Activated CD8-positive, alpha-beta memory T cell treated with anti-CD3 and anti-CD28 coated beads, Interleukin-2, amount 50 U/mL, for 48 hours (primary cell): ENCODE data around the gene ENTHD1.

ENCODE experiments used
- DNase-seq: peaks from one replicate; pipeline ENCODE4 v3.0.0-alpha.2; 2020

Gene ENTHD1

GRCh38 chr22:39839917-39840510 is 53.5 kb downstream of the ENTHD1 start:
- no peak for DNase-seq

GRCh38 chr22:39839204-39839603 is 54.4 kb downstream of the ENTHD1 start:
- no peak for DNase-seq

DNA sequence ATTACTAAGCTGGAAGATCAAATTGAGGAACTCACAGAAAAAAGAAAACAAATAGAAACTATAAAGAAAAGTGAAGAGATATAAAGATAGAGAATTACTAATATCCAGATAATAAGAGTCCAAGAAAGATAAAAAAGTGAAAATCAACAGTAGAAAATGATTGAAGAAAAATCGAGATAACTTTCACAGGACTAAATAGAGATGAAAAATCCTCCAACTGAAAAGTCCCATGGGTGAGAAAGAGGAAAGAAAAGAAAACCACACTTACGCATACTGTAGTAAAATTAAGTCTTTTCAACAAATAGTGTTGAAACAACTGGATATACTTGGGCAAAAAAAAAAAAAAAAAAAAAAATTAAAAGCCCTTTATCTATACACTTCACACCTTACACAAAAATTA is 60.0 kb downstream of the ENTHD1 start:
- no peak for DNase-seq

GRCh38 chr22:39833093-39833492 is 60.5 kb downstream of the ENTHD1 start:
- no peak for DNase-seq

- DNase-seq, result no peak
These were observed 60.9 kb downstream of the ENTHD1 start for GRCh38 chr22:39832627-39833074.

GRCh38 chr22:39825661-39826102 is 67.9 kb downstream of the ENTHD1 start:
- no peak for DNase-seq

DNA sequence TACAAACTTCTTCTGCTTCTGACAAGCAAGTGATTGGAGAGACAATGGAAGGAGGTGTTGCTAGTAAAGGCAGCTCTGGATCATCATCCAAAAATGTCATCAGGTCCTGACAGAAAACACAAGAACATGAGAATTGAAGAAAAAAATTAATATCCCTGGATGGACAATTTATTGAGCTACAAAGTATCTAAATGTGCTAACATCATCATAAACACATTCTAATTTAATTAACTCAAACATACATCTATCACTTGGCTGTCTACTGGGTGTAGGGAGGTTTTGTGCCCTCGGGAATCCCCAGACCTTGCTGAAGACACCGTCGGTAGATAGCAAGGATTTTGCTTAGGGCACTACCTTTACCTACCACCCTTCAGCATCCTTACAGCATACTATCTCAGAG is 72.6 kb downstream of the ENTHD1 start:
- no peak for DNase-seq

DNA sequence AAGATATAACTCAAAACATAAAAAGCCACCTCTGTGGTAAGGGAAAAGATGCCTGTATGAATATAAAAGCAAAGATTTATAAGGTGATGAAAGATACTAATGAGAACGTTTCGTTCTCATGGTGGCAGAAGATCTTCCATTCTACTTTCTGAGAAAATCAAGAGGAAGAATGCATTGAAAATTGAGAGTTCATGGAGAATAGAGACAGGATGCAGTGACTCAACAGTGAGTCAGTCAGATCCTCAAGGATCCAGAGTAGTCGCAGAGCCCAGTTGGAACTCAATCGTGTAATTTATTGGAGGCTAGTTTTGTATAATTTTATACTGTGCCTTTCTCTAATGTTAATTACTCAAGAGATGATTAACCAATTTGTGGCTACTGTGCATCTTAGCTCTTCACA is 73.3 kb downstream of the ENTHD1 start:
- no peak for DNase-seq

- no peak for DNase-seq
These were observed 74.1 kb downstream of the ENTHD1 start for GRCh38 chr22:39819429-39819828.

DNA sequence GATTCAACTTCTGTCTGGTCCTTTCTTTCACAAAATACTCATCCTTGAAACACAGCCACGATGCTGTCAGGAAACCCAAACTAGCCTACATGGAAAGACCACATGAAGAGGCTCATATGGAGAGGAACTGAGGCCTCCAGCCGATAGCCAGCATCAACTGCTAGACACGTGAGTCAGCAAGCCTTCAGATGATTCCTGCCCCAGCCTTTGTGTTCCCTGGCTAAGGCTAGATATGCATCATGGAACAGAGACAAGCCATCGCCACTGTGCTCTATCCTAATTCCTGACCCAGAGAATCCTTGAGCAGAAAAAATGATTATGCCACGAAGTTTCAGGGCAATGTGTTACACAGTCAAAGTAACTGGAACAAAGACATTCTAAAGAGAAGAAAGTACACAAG is 75.5 kb downstream of the ENTHD1 start:
- no peak for DNase-seq

- DNase-seq, result no peak
These were observed 77.6 kb downstream of the ENTHD1 start for GRCh38 chr22:39815932-39816331.

GRCh38 chr22:39814899-39815298 is 78.7 kb downstream of the ENTHD1 start:
- no peak for DNase-seq

- DNase-seq, result no peak
These were observed 83.6 kb downstream of the ENTHD1 start for GRCh38 chr22:39809772-39810557.

DNA sequence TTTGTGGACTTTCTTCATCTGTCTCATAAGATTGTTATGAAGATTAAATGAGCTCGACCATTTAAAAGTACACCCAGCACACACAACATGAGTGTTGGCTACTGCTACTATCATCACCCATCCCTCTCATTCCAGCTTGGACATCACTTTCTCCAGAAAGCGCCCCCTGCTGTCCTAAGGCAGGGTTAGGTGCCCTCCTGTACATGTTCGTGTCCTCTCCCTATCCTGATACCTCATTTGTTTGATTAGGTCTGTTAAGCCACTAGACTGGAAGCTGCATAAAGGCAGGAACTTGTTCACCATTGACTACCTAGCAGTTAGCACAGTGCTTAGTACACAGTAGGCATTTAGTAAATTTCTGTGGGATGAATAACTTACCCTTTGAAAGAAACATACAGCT is 85.5 kb downstream of the ENTHD1 start:
- peak; percentile 73 for DNase-seq

DNA sequence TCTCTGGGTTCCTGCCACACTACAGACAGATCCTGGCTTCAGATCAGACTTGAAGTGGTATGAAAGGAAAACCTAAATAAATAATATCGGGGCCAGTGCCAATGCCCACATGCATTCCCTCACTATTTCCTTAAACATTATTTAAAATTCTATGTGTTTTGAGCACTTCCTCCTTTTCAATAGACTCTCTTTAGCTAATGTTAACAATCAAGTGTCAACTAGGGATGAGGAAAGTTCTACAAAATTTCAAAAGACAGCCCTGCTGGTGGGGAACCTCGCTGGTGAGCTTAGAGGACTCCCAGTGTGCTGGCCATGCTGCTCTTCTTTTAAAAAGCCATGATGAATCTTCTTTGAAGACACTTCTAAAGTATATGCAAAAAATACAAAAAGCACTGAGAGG is 87.5 kb downstream of the ENTHD1 start:
- DNase-seq, result no peak

DNA sequence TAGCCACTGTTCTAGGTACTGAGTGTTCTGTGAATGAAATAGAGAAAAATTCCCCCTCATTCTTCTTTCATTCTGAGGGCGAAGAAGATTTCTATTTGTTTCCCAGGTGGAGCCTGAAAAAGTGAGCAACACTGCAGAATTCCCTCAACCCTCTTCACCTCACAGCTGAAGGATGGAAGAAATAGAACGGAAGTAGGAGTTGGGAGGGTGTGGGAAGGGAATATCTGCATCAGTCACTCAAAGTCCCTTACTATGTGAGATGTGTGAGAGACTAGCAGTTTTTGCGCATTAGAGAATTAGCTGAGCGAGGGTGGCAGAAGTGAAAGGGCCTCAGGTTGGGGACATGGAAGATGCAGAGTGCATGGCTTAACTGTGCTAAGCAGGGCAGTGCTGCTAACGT is 88.4 kb downstream of the ENTHD1 start:
- no peak for DNase-seq

- no peak for DNase-seq
These were observed 90.9 kb downstream of the ENTHD1 start for GRCh38 chr22:39802682-39803081.

DNA sequence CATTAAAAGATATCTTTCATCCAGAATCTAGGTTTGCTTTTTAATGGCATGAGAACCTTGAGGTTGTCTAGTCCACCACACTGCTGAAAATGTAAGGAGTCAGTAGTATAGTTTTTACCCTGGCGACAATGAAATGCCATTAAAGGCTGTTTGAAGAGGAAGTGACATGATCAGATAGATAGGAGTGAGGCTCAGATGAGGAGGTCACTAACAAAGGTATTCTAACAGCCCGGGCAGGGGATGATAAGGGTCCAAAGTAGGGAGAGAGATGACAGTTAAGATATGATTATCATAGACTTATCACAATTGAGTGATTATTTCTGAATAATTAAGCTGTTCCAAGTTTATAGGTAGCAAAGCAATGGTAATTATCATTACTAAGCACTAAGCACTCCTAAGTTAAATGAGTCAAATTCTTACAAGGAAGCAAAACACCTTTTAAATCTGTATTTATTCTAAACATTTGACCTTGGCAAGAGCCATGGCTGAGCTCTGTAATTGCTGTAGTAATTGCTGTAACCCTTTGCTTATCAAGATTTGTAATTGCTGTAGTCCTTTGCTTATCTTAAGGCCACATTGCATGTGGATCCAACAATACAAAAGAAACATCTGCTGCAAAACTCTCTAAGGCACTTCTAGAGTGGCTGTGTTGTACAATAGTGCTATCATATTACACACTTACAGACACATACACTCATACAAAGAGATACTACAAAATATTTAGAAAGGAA is 92.6 kb downstream of the ENTHD1 start:
- no peak for DNase-seq

GRCh38 chr22:39797528-39798147 is 95.9 kb downstream of the ENTHD1 start:
- DNase-seq, result no peak

- no peak for DNase-seq
These were observed 103.8 kb downstream of the ENTHD1 start for GRCh38 chr22:39789788-39790187.

DNA sequence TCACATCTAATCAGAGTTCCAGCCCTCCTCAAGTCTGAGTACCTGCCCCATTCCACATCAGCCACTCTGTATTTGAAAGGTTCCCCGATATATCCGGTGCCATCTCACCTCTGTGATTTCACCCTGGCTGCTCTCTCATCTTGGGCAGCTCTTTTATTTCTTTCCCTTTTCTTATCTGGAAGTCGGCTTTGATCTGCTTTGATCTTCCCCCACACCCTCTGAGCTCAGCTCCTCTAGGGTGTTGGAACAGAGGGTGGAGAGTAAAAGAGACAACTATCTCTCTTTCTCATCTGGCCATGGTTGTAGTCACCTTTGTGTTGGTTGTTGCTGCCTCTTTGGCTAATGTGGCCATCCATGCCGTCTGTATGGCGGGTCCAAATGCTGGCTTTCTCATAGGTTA is 108.3 kb downstream of the ENTHD1 start:
- no peak for DNase-seq

DNA sequence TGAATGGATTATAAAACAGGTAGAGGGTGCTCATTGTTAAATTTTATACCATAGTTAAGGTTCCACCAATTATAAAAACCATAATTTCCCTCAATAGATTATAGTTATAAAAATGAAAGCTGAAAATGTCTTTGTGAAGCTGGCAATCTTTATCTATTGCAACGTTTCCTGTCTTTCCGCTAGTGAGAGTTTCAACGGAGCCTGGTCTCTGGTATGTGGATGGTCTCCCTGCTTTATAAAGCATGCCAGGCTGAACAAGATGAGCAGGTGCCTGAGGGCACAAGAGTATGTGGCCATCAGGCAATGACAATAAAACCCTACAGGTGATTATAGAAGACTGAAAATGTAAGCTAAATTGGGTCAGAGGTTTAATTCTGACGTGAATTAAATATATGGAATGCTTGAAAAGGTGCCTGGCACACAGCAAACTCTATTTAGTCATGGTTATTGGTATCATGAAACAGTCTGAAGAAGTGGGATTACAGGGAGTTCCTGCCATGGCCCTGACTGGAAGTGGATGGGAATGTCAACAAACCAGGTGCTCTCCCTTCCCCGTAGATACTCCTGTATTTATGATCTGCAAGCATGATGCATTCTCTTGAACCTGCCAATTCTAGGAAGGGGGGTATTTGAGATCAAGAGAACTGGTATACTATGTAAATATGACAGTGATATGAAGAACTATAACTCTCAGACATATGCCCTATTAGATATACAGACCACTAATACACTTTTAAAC is 115.7 kb downstream of the ENTHD1 start:
- no peak for DNase-seq
